SK-N-MC (cell line): Measurements from ENCODE around the gene SMAD7.

Source experiments
- EZH2 ChIP-seq: fragments of 200-600 bp; sonication (generic); IDR thresholded peaks from one replicate; pipeline ENCODE4 v1.6.1; 2017; ENCODE audit warnings: antibody characterized with exemption
- FOXP2 ChIP-seq: optimal IDR thresholded peaks from 2 replicates; pipeline ENCODE3; 2011; ENCODE audit warnings: mild to moderate bottlenecking, moderate library complexity; ENCODE audit not compliant: insufficient read depth; ENCODE audit errors: extremely low read length, control extremely low read depth
- POLR2AphosphoS5 ChIP-seq: IDR thresholded peaks from 2 replicates; pipeline ENCODE4 v1.6.1; 2012; ENCODE audit warnings: mild to moderate bottlenecking, low read depth, low read length, borderline replicate concordance

- TF ChIP-seq EZH2 (no peak), POLR2AphosphoS5 (no peak), FOXP2 (no peak)
Measured at GRCh38 chr18:48942086-48942485, 8.7 kb downstream of the SMAD7 start.
